Inflammatory macrophage (primary cell): Measurements from ENCODE around the gene TGFB1.

Experiments used
- DNase-seq, 2 donors: peaks; one replicate each; pipeline ENCODE4 v3.0.0-alpha.2; 2020 to 2022

TGFB1 gene

GRCh38 chr19:41341669-41342490 is 11.8 kb downstream of the TGFB1 start:
- peak in 1 of 2 donors; percentile 64 for DNase-seq

GRCh38 chr19:41339936-41340335 is 13.8 kb downstream of the TGFB1 start:
- no peak for DNase-seq

GRCh38 chr19:41335467-41335866 is 18.3 kb downstream of the TGFB1 start:
- no peak for DNase-seq

GRCh38 chr19:41334793-41335192 is 18.9 kb downstream of the TGFB1 start:
- peak; percentile 76 to 83 for DNase-seq

- no peak for DNase-seq
Measured at GRCh38 chr19:41332468-41332867, 21.3 kb downstream of the TGFB1 start.

GRCh38 chr19:41332000-41332399 is 21.7 kb downstream of the TGFB1 start:
- no peak for DNase-seq

- DNase-seq, result no peak
Measured at GRCh38 chr19:41330946-41331678, 22.6 kb downstream of the TGFB1 start.

GRCh38 chr19:41330481-41330880 is 23.2 kb downstream of the TGFB1 start:
- no peak for DNase-seq

GRCh38 chr19:41328842-41329225 is 24.9 kb downstream of the TGFB1 start:
- peak; percentile 83 to 88 for DNase-seq

GRCh38 chr19:41328157-41328841 is 25.4 kb downstream of the TGFB1 start:
- peak; percentile 53 to 56 for DNase-seq

- peak; percentile 94 to 95 for DNase-seq
Measured at GRCh38 chr19:41327576-41328156, 26.1 kb downstream of the TGFB1 start.

- peak in 1 of 2 donors; percentile 48 for DNase-seq
Measured at GRCh38 chr19:41327076-41327575, 26.6 kb downstream of the TGFB1 start.

- DNase-seq, result peak; percentile 48 to 63
Measured at GRCh38 chr19:41325947-41326706, 27.6 kb downstream of the TGFB1 start.

GRCh38 chr19:41325640-41325946 is 28.1 kb downstream of the TGFB1 start:
- no peak for DNase-seq

- peak in 1 of 2 donors; percentile 33 for DNase-seq
Measured at GRCh38 chr19:41324921-41325639, 28.6 kb downstream of the TGFB1 start.

GRCh38 chr19:41324231-41324702 is 29.5 kb downstream of the TGFB1 start:
- peak; percentile 66 to 71 for DNase-seq

- DNase-seq, result peak; percentile 25 to 50
Measured at GRCh38 chr19:41323430-41324125, 30.1 kb downstream of the TGFB1 start.

- DNase-seq, result no peak
Measured at GRCh38 chr19:41323023-41323422, 30.7 kb downstream of the TGFB1 start.

GRCh38 chr19:41322451-41322850 is 31.3 kb downstream of the TGFB1 start:
- DNase-seq, result no peak

- peak; percentile 44 to 49 for DNase-seq
Measured at GRCh38 chr19:41321600-41322270, 32.0 kb downstream of the TGFB1 start.
